ENCODE measurements around the gene CABYR. TPM values are rescaled to one million over a fixed set of nuclear protein-coding genes. Genes with fewer than 3 reads are reported as not detected.

Gene CABYR
- total and polyA plus RNA-seq, 2 donors (not counting 1 experiment from before 2014, with no cell fraction given), result 1.7 to 4.4 TPM

GRCh38 chr18:24190590-24190989, 51.7 kb downstream of the CABYR start:
- POLR2A ChIA-PET, result no interaction called here
- peaks cover 15% of the 10 kb centered on the region for H3K27me3 Mint-ChIP-seq
- no peak overlapping the region for H3K4me3 Mint-ChIP-seq

DNA sequence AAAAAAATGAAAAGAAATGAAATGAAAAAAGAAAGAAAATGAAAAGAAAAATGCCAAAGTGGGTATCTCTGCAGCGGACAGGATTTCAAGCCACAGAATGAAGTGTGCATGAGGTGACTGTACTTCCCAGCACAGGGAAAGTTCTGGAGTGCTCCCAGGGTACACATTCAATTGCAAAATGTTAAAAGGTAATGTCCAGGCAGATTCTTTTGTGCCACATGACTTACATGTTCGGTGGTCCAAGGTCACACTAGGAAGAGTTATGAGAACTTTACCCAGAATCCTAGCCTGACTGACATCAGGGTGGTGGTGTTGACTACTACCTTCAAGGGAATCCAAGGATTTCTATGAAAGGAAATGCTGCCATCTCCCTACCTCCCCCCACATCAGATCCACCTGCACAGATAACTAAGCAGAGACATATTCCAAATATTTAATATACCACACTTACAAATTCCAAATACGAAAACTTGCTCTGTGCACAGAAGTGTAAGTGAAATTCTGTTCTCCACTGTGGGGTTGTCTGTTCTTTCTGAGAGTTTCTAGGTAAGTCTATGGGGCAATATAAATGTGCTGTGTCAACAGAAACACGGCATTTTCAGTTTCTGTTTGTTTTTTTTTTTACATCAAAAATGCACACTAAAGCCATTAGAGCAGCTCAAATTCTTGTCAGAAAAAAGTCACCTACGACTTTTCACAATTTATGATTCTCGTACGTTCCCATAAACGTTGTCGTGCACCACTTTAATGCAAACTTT, 56.6 kb downstream of the CABYR start:
- Histone ChIP-seq H3K4me2 (replicated peaks; ENCODE audit: low read depth, low read length, poor library complexity, severe bottlenecking) (no peak overlapping the region), H3K27me3 (replicated peaks in 1 of 4; ENCODE audit: control extremely low read depth in 1 of 4, control insufficient read depth in 3 of 4, insufficient read depth in 4 of 4, low read length in 3 of 4) (no peaks in the 10 kb centered on the region), H3K27ac (ENCODE audit: low read length in 2 of 2) (no peak overlapping the region), H3K9me3 (ENCODE audit: control extremely low read depth in 1 of 3, control insufficient read depth in 2 of 3, insufficient read depth in 1 of 3, low read length in 2 of 3) (no peaks in the 10 kb centered on the region), H3K9ac (ENCODE audit: low read length) (no peak overlapping the region), H3K36me3 (replicated peaks in 1 of 2; ENCODE audit: control extremely low read depth in 1 of 2, control insufficient read depth in 1 of 2, extremely low read depth in 1 of 2, insufficient read depth in 2 of 2, low read length in 1 of 2) (no peaks in the 10 kb centered on the region), H2AFZ (ENCODE audit: insufficient read depth, low read depth, low read length, poor library complexity, severe bottlenecking) (no peak overlapping the region), H3K79me2 (ENCODE audit: control insufficient read depth, insufficient read depth, low read length) (no peaks in the 10 kb centered on the region), H3K4me1 (ENCODE audit: control insufficient read depth in 2 of 2, insufficient read depth in 2 of 2, low read length in 2 of 2) (no peaks in the 10 kb centered on the region), H3K4me3 (ENCODE audit: control extremely low read depth in 1 of 5, extremely low read depth in 1 of 5, insufficient read depth in 1 of 5, low read depth in 2 of 5, low read length in 4 of 5) (no peak overlapping the region), H4K20me1 (ENCODE audit: control insufficient read depth, insufficient read depth, low read length, poor library complexity, severe bottlenecking) (no peaks in the 10 kb centered on the region)
- intact Hi-C loops (cut with micrococcal nuclease), result no loop called here
- TF ChIP-seq, protein P1, sequence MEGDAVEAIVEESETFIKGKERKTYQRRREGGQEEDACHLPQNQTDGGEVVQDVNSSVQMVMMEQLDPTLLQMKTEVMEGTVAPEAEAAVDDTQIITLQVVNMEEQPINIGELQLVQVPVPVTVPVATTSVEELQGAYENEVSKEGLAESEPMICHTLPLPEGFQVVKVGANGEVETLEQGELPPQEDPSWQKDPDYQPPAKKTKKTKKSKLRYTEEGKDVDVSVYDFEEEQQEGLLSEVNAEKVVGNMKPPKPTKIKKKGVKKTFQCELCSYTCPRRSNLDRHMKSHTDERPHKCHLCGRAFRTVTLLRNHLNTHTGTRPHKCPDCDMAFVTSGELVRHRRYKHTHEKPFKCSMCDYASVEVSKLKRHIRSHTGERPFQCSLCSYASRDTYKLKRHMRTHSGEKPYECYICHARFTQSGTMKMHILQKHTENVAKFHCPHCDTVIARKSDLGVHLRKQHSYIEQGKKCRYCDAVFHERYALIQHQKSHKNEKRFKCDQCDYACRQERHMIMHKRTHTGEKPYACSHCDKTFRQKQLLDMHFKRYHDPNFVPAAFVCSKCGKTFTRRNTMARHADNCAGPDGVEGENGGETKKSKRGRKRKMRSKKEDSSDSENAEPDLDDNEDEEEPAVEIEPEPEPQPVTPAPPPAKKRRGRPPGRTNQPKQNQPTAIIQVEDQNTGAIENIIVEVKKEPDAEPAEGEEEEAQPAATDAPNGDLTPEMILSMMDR (IDR thresholded peaks at IDR 0.05), result no peak
- TF ChIP-seq EZH2 (IDR thresholded peaks at IDR 0.05; ENCODE audit: borderline replicate concordance, insufficient read depth, low read depth, low read length, poor library complexity, severe bottlenecking), result no peak
- ChIA-PET POLR2A (no interaction called here), CTCF (no interaction called here)
- Mint-ChIP-seq H3K27ac (no peak overlapping the region), H3K27me3 (peaks cover 13% of the 10 kb centered on the region), H3K4me3 (no peak overlapping the region), H3K9me3 (ENCODE audit: insufficient read depth) (no peaks in the 10 kb centered on the region), H3K4me1 (no peaks in the 10 kb centered on the region)
- WGBS (ENCODE audit: insufficient coverage), result 98% methylated on average over 6 of the region's 9 CpGs
- DNase-seq (no peak), ATAC-seq (ENCODE audit: low read depth) (no peak)

More at GRCh38 chr18:24190590-24190989, 51.7 kb downstream of the CABYR start:
- Mint-ChIP-seq H3K27ac (no peak overlapping the region), H3K9me3 (ENCODE audit: insufficient read depth) (no peaks in the 10 kb centered on the region), H3K4me1 (peaks cover 23% of the 10 kb centered on the region)
- Histone ChIP-seq H2AFZ (ENCODE audit: insufficient read depth, low read depth, low read length, poor library complexity, severe bottlenecking) (no peak overlapping the region), H4K20me1 (ENCODE audit: control insufficient read depth, insufficient read depth, low read length, poor library complexity, severe bottlenecking) (no peaks in the 10 kb centered on the region), H3K79me2 (ENCODE audit: control insufficient read depth, insufficient read depth, low read length) (no peaks in the 10 kb centered on the region), H3K36me3 (replicated peaks in 1 of 2; ENCODE audit: control extremely low read depth in 1 of 2, control insufficient read depth in 1 of 2, extremely low read depth in 1 of 2, insufficient read depth in 2 of 2, low read length in 1 of 2) (no peaks in the 10 kb centered on the region), H3K27ac (ENCODE audit: low read length in 2 of 2) (no peak overlapping the region), H3K4me2 (replicated peaks; ENCODE audit: low read depth, low read length, poor library complexity, severe bottlenecking) (no peak overlapping the region), H3K9me3 (ENCODE audit: control extremely low read depth in 1 of 3, control insufficient read depth in 2 of 3, insufficient read depth in 1 of 3, low read length in 2 of 3) (no peaks in the 10 kb centered on the region), H3K4me3 (ENCODE audit: control extremely low read depth in 1 of 5, extremely low read depth in 1 of 5, insufficient read depth in 1 of 5, low read depth in 2 of 5, low read length in 4 of 5) (no peak overlapping the region), H3K27me3 (replicated peaks in 1 of 4; ENCODE audit: control extremely low read depth in 1 of 4, control insufficient read depth in 3 of 4, insufficient read depth in 4 of 4, low read length in 3 of 4) (peaks cover 0 to 3% (median 0%) of the 10 kb centered on the region in 4 experiments), H3K9ac (ENCODE audit: low read length) (no peak overlapping the region), H3K4me1 (ENCODE audit: control insufficient read depth in 2 of 2, insufficient read depth in 2 of 2, low read length in 2 of 2) (peaks cover 11 to 14% of the 10 kb centered on the region in 2 donors)
- DNase-seq (no peak), ATAC-seq (ENCODE audit: low read depth) (no peak)
- no CpG with 5 or more reads among the region's 2 CpGs for WGBS (ENCODE audit: insufficient coverage)
- intact Hi-C loops (cut with micrococcal nuclease), result no loop called here
- no peak for TF ChIP-seq EZH2 (IDR thresholded peaks at IDR 0.05; ENCODE audit: borderline replicate concordance, insufficient read depth, low read depth, low read length, poor library complexity, severe bottlenecking)
- TF ChIP-seq, protein P1 (IDR thresholded peaks at IDR 0.05), result no peak
- CTCF ChIA-PET, result interaction anchor here (0.7 kb wide), 1 partner anchor 14 kb away, joined by 3 read pairs; no protein-coding TSS in a partner anchor
